HepG2 (cell line): ENCODE results near the gene PIGO. TPM values are rescaled to one million over a fixed set of nuclear protein-coding genes. Genes with fewer than 3 reads are reported as not detected.

Source experiments
- DRAP1 ChIP-seq: IDR thresholded peaks from 2 replicates; pipeline ENCODE4 v1.6.1; 2016; ENCODE audit warnings: missing genetic modification reagents, missing compliant biosample characterization
- FOXO1 ChIP-seq: sonication (generic); formaldehyde crosslinking; IDR thresholded peaks from 2 replicates; pipeline ENCODE4 v1.4.0; 2020; ENCODE audit warnings: missing genetic modification reagents
- GABPA ChIP-seq, 2 experiments: IDR thresholded peaks; 2 replicates each; pipeline ENCODE4 v1.6.1; 2011 to 2016; ENCODE audit warnings: low read depth in 2 of 2, low read length in 1 of 2, missing biosample characterization in 1 of 2, missing genetic modification characterization in 1 of 2
- HBP1 ChIP-seq: IDR thresholded peaks from 2 replicates; pipeline ENCODE4 v1.6.1; 2016; ENCODE audit warnings: low read depth, control low read depth
- ISL2 ChIP-seq: sonication (generic); formaldehyde crosslinking; IDR thresholded peaks from 2 replicates; pipeline ENCODE4 v1.5.0; 2020; ENCODE audit warnings: missing genetic modification reagents
- KLF12 ChIP-seq: sonication (generic); formaldehyde crosslinking; IDR thresholded peaks from 2 replicates; pipeline ENCODE4 v1.4.0; 2020; ENCODE audit warnings: missing genetic modification reagents, borderline replicate concordance
- KMT2B ChIP-seq: IDR thresholded peaks from 2 replicates; pipeline ENCODE4 v1.6.1; 2016; ENCODE audit warnings: missing genetic modification reagents, missing compliant biosample characterization
- MZF1 ChIP-seq: sonication (generic); formaldehyde crosslinking; IDR thresholded peaks from 2 replicates; pipeline ENCODE4 v1.8.1; 2023; ENCODE audit warnings: mild to moderate bottlenecking, missing genetic modification reagents, borderline replicate concordance
- NFYB ChIP-seq: sonication (generic); formaldehyde crosslinking; IDR thresholded peaks from 2 replicates; pipeline ENCODE4 v1.4.0; 2020; ENCODE audit warnings: missing genetic modification reagents
- NFYC ChIP-seq: IDR thresholded peaks from 2 replicates; pipeline ENCODE4 v1.6.1; 2016; ENCODE audit warnings: missing genetic modification reagents, missing compliant biosample characterization
- NR2C2 ChIP-seq: sonication (generic); formaldehyde crosslinking; IDR thresholded peaks from 2 replicates; pipeline ENCODE4 v1.4.0; 2020; ENCODE audit warnings: missing genetic modification reagents, mild to moderate bottlenecking, moderate library complexity, borderline replicate concordance
- SP4 ChIP-seq: sonication (generic); formaldehyde crosslinking; IDR thresholded peaks from 2 replicates; pipeline ENCODE4 v1.8.1; 2023; ENCODE audit warnings: mild to moderate bottlenecking, missing genetic modification reagents
- TARDBP ChIP-seq: sonication (generic); formaldehyde crosslinking; IDR thresholded peaks from 2 replicates; pipeline ENCODE4 v1.8.0; 2022; ENCODE audit warnings: mild to moderate bottlenecking, missing genetic modification reagents
- ZBTB8A ChIP-seq: sonication (generic); formaldehyde crosslinking; IDR thresholded peaks from 2 replicates; pipeline ENCODE4 v1.4.0; 2020; ENCODE audit warnings: mild to moderate bottlenecking, low read depth, missing genetic modification reagents, borderline replicate concordance
- ZNF652 ChIP-seq: IDR thresholded peaks from 2 replicates; pipeline ENCODE4 v1.6.1; 2016; ENCODE audit warnings: low read depth, borderline replicate concordance
- polyA plus RNA-seq, 8 experiments: library from polyadenylated mRNA; depleted of rRNA in 3 of 8; stranded (reverse) in 7 of 8; unstranded in 1 of 8; fragments of >200 nt; fragmentation: Illumina TruSeq in 4 of 8; extraction: Trizol in 4 of 8; gene quantifications; 2 replicates each; pipeline versions ENCODE4 v1.2.1 to v1.2.3, GENCODE V29; 2011 to 2016; ENCODE audit warnings: low read depth in 4 of 8, missing spikeins in 1 of 8, mixed read lengths in 1 of 8; ENCODE audit not compliant: insufficient read depth in 1 of 8
- total RNA-seq, 5 experiments: library from RNA; depleted of rRNA; stranded (reverse); fragments of >200 nt; fragmentation: Illumina TruSeq; extraction: Trizol; gene quantifications; 2 replicates each; pipeline ENCODE4 v1.2.3, GENCODE V29; 2016; ENCODE audit warnings: low read depth in 1 of 5
- TF ChIP-seq, protein P1 (sequence below): sonication (generic); formaldehyde crosslinking; IDR thresholded peaks from 2 replicates; pipeline ENCODE4 v1.5.1; 2020; ENCODE audit warnings: missing genetic modification reagents, mild to moderate bottlenecking, borderline replicate concordance
- TF ChIP-seq, protein P2 (sequence below): fragments of 450-650 bp; IDR thresholded peaks from 2 replicates; pipeline ENCODE4 v1.6.1; 2016
- TF ChIP-seq, protein P3 (sequence below): IDR thresholded peaks from 2 replicates; pipeline ENCODE4 v1.6.1; 2016; ENCODE audit warnings: low read depth

PIGO gene
- total and polyA plus RNA-seq, 2 of the 13 experiments (the other 11 are each of a cell fraction or from before 2014, with no cell fraction given): 20.5 to 26.2 TPM

GRCh38 chr9:35111001-35111933 is 14.9 kb upstream of the PIGO start (continued):
- TF ChIP-seq ZBTB8A (CRISPR knock-in tag) (no peak), NFYB (CRISPR knock-in tag) (peak; percentile 74), HBP1 (CRISPR knock-in tag) (no peak), SP4 (CRISPR knock-in tag) (peak; percentile 95), ISL2 (no peak), GABPA (IDR thresholded peaks at IDR 0.05; ENCODE audit: low read depth, low read length) (no peak), GABPA (CRISPR knock-in tag; IDR thresholded peaks at IDR 0.05; ENCODE audit: low read depth) (0 out of 2 replicates have a peak, but pooled peaks have one; percentile 17), TARDBP (CRISPR knock-in tag) (no peak), NR2C2 (CRISPR knock-in tag) (peak; percentile 63), KMT2B (CRISPR knock-in tag) (no peak), MZF1 (no peak), ZNF652 (CRISPR knock-in tag) (peak; percentile 99), NFYC (CRISPR knock-in tag) (peak; percentile 80), DRAP1 (CRISPR knock-in tag) (peak; percentile 60; the same call in 1 of the 2 replicates), KLF12 (CRISPR knock-in tag) (no peak), FOXO1 (no peak)
- TF ChIP-seq, protein P1, sequence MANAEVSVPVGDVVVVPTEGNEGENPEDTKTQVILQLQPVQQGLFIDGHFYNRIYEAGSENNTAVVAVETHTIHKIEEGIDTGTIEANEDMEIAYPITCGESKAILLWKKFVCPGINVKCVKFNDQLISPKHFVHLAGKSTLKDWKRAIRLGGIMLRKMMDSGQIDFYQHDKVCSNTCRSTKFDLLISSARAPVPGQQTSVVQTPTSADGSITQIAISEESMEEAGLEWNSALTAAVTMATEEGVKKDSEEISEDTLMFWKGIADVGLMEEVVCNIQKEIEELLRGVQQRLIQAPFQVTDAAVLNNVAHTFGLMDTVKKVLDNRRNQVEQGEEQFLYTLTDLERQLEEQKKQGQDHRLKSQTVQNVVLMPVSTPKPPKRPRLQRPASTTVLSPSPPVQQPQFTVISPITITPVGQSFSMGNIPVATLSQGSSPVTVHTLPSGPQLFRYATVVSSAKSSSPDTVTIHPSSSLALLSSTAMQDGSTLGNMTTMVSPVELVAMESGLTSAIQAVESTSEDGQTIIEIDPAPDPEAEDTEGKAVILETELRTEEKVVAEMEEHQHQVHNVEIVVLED (CRISPR knock-in tag): 0 out of 2 replicates have a peak, but pooled peaks have one; percentile 24
- TF ChIP-seq, protein P2, sequence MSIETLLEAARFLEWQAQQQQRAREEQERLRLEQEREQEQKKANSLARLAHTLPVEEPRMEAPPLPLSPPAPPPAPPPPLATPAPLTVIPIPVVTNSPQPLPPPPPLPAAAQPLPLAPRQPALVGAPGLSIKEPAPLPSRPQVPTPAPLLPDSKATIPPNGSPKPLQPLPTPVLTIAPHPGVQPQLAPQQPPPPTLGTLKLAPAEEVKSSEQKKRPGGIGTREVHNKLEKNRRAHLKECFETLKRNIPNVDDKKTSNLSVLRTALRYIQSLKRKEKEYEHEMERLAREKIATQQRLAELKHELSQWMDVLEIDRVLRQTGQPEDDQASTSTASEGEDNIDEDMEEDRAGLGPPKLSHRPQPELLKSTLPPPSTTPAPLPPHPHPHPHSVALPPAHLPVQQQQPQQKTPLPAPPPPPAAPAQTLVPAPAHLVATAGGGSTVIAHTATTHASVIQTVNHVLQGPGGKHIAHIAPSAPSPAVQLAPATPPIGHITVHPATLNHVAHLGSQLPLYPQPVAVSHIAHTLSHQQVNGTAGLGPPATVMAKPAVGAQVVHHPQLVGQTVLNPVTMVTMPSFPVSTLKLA: 0 out of 2 replicates have a peak, but pooled peaks have one; percentile 19
- TF ChIP-seq, protein P3, sequence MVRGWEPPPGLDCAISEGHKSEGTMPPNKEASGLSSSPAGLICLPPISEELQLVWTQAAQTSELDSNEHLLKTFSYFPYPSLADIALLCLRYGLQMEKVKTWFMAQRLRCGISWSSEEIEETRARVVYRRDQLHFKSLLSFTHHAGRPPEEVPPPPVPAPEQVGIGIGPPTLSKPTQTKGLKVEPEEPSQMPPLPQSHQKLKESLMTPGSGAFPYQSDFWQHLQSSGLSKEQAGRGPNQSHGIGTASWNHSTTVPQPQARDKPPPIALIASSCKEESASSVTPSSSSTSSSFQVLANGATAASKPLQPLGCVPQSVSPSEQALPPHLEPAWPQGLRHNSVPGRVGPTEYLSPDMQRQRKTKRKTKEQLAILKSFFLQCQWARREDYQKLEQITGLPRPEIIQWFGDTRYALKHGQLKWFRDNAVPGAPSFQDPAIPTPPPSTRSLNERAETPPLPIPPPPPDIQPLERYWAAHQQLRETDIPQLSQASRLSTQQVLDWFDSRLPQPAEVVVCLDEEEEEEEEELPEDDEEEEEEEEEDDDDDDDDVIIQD (CRISPR knock-in tag): no peak
